A673 (cell line): ENCODE measurements around the gene RELT.

Experiments
- EZH2 ChIP-seq: fragments of 200-600 bp; sonication (generic); IDR thresholded peaks from 2 replicates; pipeline ENCODE4 v1.6.1; 2017; ENCODE audit warnings: borderline replicate concordance, low read depth, mild to moderate bottlenecking, mixed read lengths, antibody characterized with exemption, low read length; ENCODE audit not compliant: poor library complexity, severe bottlenecking
- TF ChIP-seq, protein P1 (sequence below): fragments of 300-800, 200-600 bp; sonication (generic); conservative IDR thresholded peaks from 2 replicates; pipeline ENCODE4 v1.5.1; 2017; ENCODE audit warnings: low read depth, mild to moderate bottlenecking, antibody characterized with exemption, low read length, moderate library complexity, mixed read lengths

DNA sequence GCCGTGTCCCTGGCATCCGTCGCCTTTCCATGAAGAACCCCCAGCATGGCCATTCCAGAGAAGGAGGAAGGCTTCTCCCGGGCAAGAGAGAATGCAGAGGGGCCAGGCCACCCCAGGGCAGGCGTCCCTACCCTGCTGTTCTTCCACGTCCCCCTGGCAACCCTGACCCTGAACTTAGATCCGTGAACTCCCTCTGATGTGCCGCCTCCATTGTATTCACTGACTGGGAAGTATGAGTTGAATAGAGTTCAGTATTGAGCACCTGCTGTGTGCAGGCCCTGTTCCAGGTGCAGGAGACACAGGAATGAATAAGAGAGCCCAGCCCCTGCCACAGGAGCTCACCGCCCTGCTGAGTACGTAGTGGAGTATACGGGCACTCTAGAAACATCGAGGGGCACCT lies 29.1 kb upstream of the RELT start:
- TF ChIP-seq, protein P1, sequence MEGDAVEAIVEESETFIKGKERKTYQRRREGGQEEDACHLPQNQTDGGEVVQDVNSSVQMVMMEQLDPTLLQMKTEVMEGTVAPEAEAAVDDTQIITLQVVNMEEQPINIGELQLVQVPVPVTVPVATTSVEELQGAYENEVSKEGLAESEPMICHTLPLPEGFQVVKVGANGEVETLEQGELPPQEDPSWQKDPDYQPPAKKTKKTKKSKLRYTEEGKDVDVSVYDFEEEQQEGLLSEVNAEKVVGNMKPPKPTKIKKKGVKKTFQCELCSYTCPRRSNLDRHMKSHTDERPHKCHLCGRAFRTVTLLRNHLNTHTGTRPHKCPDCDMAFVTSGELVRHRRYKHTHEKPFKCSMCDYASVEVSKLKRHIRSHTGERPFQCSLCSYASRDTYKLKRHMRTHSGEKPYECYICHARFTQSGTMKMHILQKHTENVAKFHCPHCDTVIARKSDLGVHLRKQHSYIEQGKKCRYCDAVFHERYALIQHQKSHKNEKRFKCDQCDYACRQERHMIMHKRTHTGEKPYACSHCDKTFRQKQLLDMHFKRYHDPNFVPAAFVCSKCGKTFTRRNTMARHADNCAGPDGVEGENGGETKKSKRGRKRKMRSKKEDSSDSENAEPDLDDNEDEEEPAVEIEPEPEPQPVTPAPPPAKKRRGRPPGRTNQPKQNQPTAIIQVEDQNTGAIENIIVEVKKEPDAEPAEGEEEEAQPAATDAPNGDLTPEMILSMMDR = no peak
- TF ChIP-seq EZH2 = no peak
